Liver (tissue), 9 donors: ENCODE data around the gene HPD. TPM values are rescaled to one million over a fixed set of nuclear protein-coding genes. Genes with fewer than 3 reads are reported as not detected.

Source experiments
- DNase-seq: peaks from one replicate; pipeline ENCODE4 v3.0.0-alpha.2; 2017; ENCODE audit warnings: low spot score
- H3K27ac ChIP-seq, 2 donors: one replicate each; pipeline ENCODE4 v1.7.0; 2013; ENCODE audit warnings: inconsistent platforms in 2 of 2, low read length in 2 of 2, control low read depth in 1 of 2, low read depth in 1 of 2, mild to moderate bottlenecking in 1 of 2
- H3K27me3 ChIP-seq, 4 donors: one replicate each; pipeline versions ENCODE4 v1.6.1 to v1.7.0; 2013; ENCODE audit warnings: low read length in 3 of 4, inconsistent platforms in 1 of 4, mild to moderate bottlenecking in 1 of 4, moderate library complexity in 1 of 4; ENCODE audit not compliant: control insufficient read depth in 4 of 4, insufficient read depth in 4 of 4
- H3K36me3 ChIP-seq, 4 donors: one replicate each; pipeline versions ENCODE4 v1.6.1 to v1.7.0; 2013; ENCODE audit warnings: low read length in 3 of 4, mild to moderate bottlenecking in 3 of 4, low read depth in 1 of 4, moderate library complexity in 1 of 4; ENCODE audit not compliant: control insufficient read depth in 4 of 4, insufficient read depth in 3 of 4
- H3K4me1 ChIP-seq, 4 donors: one replicate each; pipeline versions ENCODE4 v1.6.1 to v1.7.0; 2013; ENCODE audit warnings: low read length in 3 of 4, mild to moderate bottlenecking in 3 of 4, moderate library complexity in 1 of 4; ENCODE audit not compliant: control insufficient read depth in 4 of 4, insufficient read depth in 4 of 4
- H3K4me3 ChIP-seq, 3 donors: one replicate each; pipeline versions ENCODE4 v1.6.1 to v1.7.0; 2013; ENCODE audit warnings: low read length in 3 of 3, control low read depth in 1 of 3, low read depth in 1 of 3, mild to moderate bottlenecking in 1 of 3
- H3K9ac ChIP-seq, 2 donors: one replicate each; pipeline ENCODE4 v1.7.0; 2013; ENCODE audit warnings: low read length in 2 of 2, mild to moderate bottlenecking in 2 of 2, moderate library complexity in 2 of 2, control low read depth in 1 of 2, low read depth in 1 of 2
- H3K9me3 ChIP-seq, 4 donors: one replicate each; pipeline versions ENCODE4 v1.6.1 to v1.7.0; 2013; ENCODE audit warnings: low read length in 3 of 4; ENCODE audit not compliant: control insufficient read depth in 4 of 4
- ATF3 ChIP-seq: IDR thresholded peaks from 2 replicates; pipeline ENCODE4 v1.6.1; 2016; ENCODE audit warnings: antibody characterized with exemption
- CTCF ChIP-seq: fragments of 150-350 bp; IDR thresholded peaks from 2 replicates; pipeline ENCODE4 v1.5.1; 2017; ENCODE audit warnings: improper control_type of control experiment, low read depth, low read length; ENCODE audit not compliant: missing input control
- FOXA1 ChIP-seq: IDR thresholded peaks from 2 replicates; pipeline ENCODE4 v1.6.1; 2016; ENCODE audit warnings: antibody characterized with exemption
- GABPA ChIP-seq, 2 donors: IDR thresholded peaks in 1 of 2; conservative IDR thresholded peaks in 1 of 2; 2 replicates each; pipeline ENCODE4 v1.6.1; 2016; ENCODE audit warnings: antibody characterized with exemption in 2 of 2, mild to moderate bottlenecking in 1 of 2, moderate library complexity in 1 of 2
- HNF4A ChIP-seq, 2 donors: conservative IDR thresholded peaks; 2 replicates each; pipeline ENCODE4 v1.6.1; 2016; ENCODE audit warnings: antibody characterized with exemption in 2 of 2, mild to moderate bottlenecking in 2 of 2
- HNF4G ChIP-seq: IDR thresholded peaks from 2 replicates; pipeline ENCODE4 v1.6.1; 2016; ENCODE audit warnings: antibody characterized with exemption
- NR2F2 ChIP-seq: IDR thresholded peaks from 2 replicates; pipeline ENCODE4 v1.6.1; 2016; ENCODE audit warnings: antibody characterized with exemption
- RAD21 ChIP-seq, 2 donors: IDR thresholded peaks; 2 replicates each; pipeline ENCODE4 v1.6.1; 2016; ENCODE audit warnings: antibody characterized with exemption in 2 of 2, mild to moderate bottlenecking in 2 of 2
- REST ChIP-seq: IDR thresholded peaks from 2 replicates; pipeline ENCODE4 v1.6.1; 2016; ENCODE audit warnings: antibody characterized with exemption, mild to moderate bottlenecking
- RXRA ChIP-seq, 2 donors: IDR thresholded peaks; 2 replicates each; pipeline ENCODE4 v1.6.1; 2017 to 2018; ENCODE audit warnings: antibody characterized with exemption in 2 of 2, mild to moderate bottlenecking in 1 of 2
- SP1 ChIP-seq: IDR thresholded peaks from 2 replicates; pipeline ENCODE4 v1.6.1; 2018; ENCODE audit warnings: antibody characterized with exemption, mild to moderate bottlenecking
- ZBTB33 ChIP-seq: IDR thresholded peaks from 2 replicates; pipeline ENCODE4 v1.6.1; 2016; ENCODE audit warnings: antibody characterized with exemption
- WGBS: extraction: QIAGEN DNeasy Blood & Tissue Kit; methylation state at CpG from one replicate; pipeline ENCODE4 v1.1.7; 2013; 5-methylcytosine and 5-hydroxymethylcytosine counted together
- polyA plus RNA-seq, 2 donors: library from polyadenylated mRNA; stranded (reverse) in 1 of 2; unstranded in 1 of 2; fragments of 200-250 nt in 1 of 2; fragments of >200 nt in 1 of 2; fragmentation: Nextera tagmentation in 1 of 2; extraction: Ambion mirVana in 1 of 2; gene quantifications; one replicate each; pipeline versions ENCODE4 v1.2.1 to v1.2.3, GENCODE V29; 2013 to 2015
- total RNA-seq, 2 donors: library from RNA; depleted of rRNA; stranded (reverse); fragments of >200 nt; gene quantifications; one replicate each; pipeline ENCODE4 v1.2.3, GENCODE V29; 2014
- donor health status: healthy.
- donor health status: healthy.
- donor health status: healthy.
- donor health status: healthy.
- donor health status: healthy.

The HPD gene
- total and polyA plus RNA-seq, 4 donors = 31.3 to 812 (median 509) TPM

- Histone ChIP-seq H3K27ac (no peak overlapping the region), H3K36me3 (peaks cover 9 to 62% (median 36%) of the 10 kb centered on the region in 4 donors), H3K27me3 (no peaks in the 10 kb centered on the region), H3K4me1 (peaks cover 0 to 1% (median under 1%) of the 10 kb centered on the region in 4 donors), H3K9ac (no peak overlapping the region), H3K9me3 (no peaks in the 10 kb centered on the region), H3K4me3 (no peak overlapping the region)
- WGBS = 96% methylated on average over 14 of the region's 14 CpGs
- DNase-seq = no peak
- no peak for TF ChIP-seq RAD21 (IDR thresholded peaks at IDR 0.05)
- TF ChIP-seq HNF4A (conservative IDR thresholded peaks at IDR 0.05) = no peak
- no peak for TF ChIP-seq SP1
- no peak for TF ChIP-seq NR2F2
- no peak for TF ChIP-seq ZBTB33
- no peak for TF ChIP-seq RXRA (IDR thresholded peaks at IDR 0.05)
- TF ChIP-seq GABPA (IDR thresholded peaks at IDR 0.05 in 1 of 2, conservative IDR thresholded peaks at IDR 0.05 in 1 of 2) = no peak
- no peak for TF ChIP-seq HNF4G
- no peak for TF ChIP-seq ATF3
- no peak for TF ChIP-seq FOXA1
Measured at GRCh38 chr12:121899590-121899989, 40.9 kb upstream of the HPD start.

- peaks cover 5 to 57% (median 34%) of the 10 kb centered on the region in 4 donors for H3K36me3 ChIP-seq
- H3K27me3 ChIP-seq = no peaks in the 10 kb centered on the region
- no peak for DNase-seq
- WGBS = 66% methylated on average over 5 of the region's 5 CpGs
- H3K9ac ChIP-seq = no peak overlapping the region
- no peak for TF ChIP-seq REST
- TF ChIP-seq NR2F2 = no peak
- H3K4me1 ChIP-seq = peaks cover 0 to 14% (median 3%) of the 10 kb centered on the region in 4 donors
- no peaks in the 10 kb centered on the region for H3K9me3 ChIP-seq
- H3K4me3 ChIP-seq = no peak overlapping the region
- H3K27ac ChIP-seq = no peak overlapping the region
Measured at GRCh38 chr12:121898287-121898686, 39.6 kb upstream of the HPD start.

- peak overlapping the region; percentile 59 to 66 for H3K27ac ChIP-seq
- TF ChIP-seq RXRA (IDR thresholded peaks at IDR 0.05) = peak in 1 of 2 donors; percentile 23
- TF ChIP-seq CTCF = peak; percentile 15
- TF ChIP-seq RAD21 (IDR thresholded peaks at IDR 0.05) = peak; percentile 31 to 70
- peak; percentile 51 to 75 for TF ChIP-seq HNF4A (conservative IDR thresholded peaks at IDR 0.05)
- TF ChIP-seq ZBTB33 = no peak
- 48% methylated on average over 7 of the region's 7 CpGs for WGBS
- H3K4me1 ChIP-seq = peaks cover 2 to 23% (median 9%) of the 10 kb centered on the region in 4 donors
- peaks cover 0 to 30% (median 14%) of the 10 kb centered on the region in 4 donors for H3K36me3 ChIP-seq
- H3K4me3 ChIP-seq = no peak overlapping the region
- no peaks in the 10 kb centered on the region for H3K27me3 ChIP-seq
- H3K9ac ChIP-seq = no peak overlapping the region
- H3K9me3 ChIP-seq = no peaks in the 10 kb centered on the region
- DNase-seq = no peak
Measured at GRCh38 chr12:121894633-121895032, 36.0 kb upstream of the HPD start.
